Measurements from ENCODE around the gene ENTPD2.
A peak's percentile ranks its signal among the peaks of the same experiment; 100 is the strongest.

The ENTPD2 gene

DNA sequence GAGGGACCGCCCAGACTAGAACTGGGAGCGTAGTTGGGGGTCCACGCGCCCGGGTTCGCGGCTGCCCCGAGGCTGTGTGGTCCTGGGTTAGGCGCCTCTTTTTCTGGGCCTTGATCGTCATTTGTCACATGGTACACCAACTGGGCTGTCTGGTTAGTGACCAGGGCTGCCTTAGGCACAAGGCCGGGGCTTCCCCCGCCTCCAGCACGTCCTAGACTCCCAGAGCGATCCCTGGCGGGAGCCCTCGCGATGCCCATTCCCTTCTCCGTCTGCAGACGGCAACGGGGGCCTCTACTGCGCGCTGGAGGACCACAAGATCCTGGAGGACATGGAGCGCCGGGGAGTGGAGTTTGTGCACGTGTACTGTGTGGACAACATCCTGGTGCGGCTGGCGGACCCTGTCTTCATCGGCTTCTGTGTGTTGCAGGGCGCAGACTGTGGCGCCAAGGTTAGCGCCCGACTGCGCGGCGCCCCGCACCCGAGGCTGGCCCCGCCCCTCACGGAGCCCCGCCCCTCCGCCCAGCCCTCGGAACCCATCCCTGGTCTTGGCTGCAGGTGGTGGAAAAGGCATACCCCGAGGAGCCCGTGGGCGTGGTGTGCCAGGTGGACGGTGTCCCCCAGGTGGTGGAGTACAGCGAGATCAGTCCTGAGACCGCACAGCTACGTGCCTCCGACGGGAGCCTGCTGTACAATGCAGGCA lies 25.0 kb upstream of the ENTPD2 start:
- DNase-seq, result no peak

GRCh38 chr9:137077758-137078693 lies 24.2 kb upstream of the ENTPD2 start:
- DNase-seq, result no peak

GRCh38 chr9:137077010-137077747 lies 23.3 kb upstream of the ENTPD2 start, which contains the start of gene UAP1L1:
Gene UAP1L1 (plus strand): TSS chr9:137077517. CDS start chr9:137077533, 16 bp downstream.
- no peak for DNase-seq

DNA sequence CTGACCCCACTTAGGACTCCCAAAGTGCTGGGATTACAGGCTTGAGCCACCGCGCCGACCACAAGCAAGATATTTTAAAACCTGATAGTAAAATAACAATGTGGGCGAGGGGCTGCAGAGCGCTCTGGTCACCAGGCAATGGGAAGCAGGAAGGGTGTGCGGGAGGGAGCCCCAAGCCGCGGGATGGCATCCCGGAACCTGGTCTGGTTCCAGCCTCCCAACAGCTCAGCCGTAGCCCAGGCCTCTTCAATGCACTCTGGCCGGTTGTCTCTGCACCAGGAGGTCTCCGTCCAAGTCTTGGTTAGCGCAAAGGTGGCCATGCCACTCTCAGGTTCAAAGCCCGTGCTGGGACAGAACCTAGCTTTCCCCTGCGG lies 22.8 kb upstream of the ENTPD2 start:
- no peak for DNase-seq

DNA sequence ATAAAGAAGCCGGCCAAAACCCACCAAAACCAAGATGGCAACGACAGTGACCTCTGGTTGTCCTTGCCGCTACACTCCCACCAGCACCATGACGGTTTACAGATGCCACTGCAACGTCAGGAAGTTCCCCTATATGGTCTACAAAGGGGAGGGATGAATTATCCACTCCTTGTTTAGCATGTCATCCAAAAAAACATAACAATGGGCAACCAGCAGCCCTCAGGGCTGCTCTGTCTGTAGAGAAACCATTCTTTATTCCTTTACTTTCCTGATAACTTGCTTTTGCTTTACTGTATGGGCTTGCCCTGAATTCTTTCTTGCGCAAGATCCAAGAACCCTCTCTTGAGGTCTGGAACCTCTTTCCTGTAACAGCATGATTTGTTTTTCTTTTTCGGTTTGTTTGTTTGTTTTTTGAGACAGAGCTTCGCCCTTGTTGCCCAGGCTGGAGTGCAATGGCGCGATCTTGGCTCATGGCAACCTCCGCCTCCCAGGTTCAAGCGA lies 21.5 kb upstream of the ENTPD2 start:
- no peak for DNase-seq

GRCh38 chr9:137074657-137075274 lies 20.9 kb upstream of the ENTPD2 start:
- DNase-seq, result no peak

- no peak for DNase-seq
These were observed 20.1 kb upstream of the ENTPD2 start for GRCh38 chr9:137073992-137074399.

- DNase-seq, result no peak
These were observed 17.4 kb upstream of the ENTPD2 start for GRCh38 chr9:137071282-137071681.

DNA sequence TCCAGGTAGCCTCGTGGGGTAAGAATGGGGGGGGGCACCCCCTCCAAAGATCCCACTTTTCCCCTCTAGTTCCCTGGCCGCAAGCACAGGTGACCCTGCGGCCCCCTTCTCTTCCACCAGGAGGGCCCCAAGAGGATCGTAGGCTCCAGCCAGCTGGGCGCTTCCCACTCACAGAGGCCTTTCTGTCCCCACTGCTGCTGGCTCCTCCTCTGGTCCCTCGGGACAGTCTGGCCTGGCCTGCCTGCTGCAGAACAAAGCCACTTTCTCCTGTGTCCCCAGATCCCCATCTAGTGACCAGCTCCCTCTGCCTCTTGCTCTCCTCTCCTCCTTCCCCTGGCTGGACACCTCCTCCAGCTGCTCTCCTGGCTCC lies 17.0 kb upstream of the ENTPD2 start:
- no peak for DNase-seq

DNA sequence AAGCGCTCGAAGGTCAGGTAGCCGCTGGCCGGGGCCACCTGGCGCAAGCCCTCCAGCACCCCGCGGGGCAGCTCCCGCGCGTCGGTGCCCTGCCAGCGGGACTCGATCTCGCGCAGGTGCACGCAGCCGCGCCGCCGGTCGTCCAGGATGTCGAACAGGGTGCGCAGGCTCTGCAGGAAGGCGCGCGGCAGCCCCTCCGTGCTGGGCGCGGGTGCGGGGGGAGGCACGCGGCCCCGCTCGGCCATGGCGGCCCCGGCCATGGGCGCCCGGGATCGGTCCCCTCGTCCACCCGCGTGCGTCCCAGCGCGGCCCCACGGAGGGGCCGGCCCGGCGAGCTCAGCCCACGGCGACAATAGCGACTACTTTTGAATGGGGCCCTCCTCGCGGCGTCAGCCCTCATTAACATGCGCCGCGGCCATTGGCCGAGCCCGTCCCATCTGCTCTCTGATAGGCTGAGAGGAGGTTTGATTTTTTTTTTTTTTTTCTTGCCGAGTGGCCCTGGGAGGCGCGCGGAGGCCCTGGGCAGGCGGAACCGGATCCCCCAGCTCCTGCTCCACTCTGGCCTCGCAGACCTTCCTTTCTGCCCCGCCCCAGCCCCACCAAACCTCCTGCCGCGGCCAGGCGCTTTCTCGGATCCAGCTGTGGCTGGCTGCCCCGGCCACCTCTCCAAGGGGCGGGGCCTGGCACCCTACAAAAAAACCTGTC lies 16.5 kb upstream of the ENTPD2 start, which contains the start of gene SAPCD2:
Gene SAPCD2 (minus strand): TSS at position 357 of the 705 bp plus-strand sequence. CDS start 97 bp downstream, at position 260.
- peak; percentile 80 for DNase-seq

- DNase-seq, result no peak
These were observed 15.7 kb upstream of the ENTPD2 start for GRCh38 chr9:137069508-137070091.

DNA sequence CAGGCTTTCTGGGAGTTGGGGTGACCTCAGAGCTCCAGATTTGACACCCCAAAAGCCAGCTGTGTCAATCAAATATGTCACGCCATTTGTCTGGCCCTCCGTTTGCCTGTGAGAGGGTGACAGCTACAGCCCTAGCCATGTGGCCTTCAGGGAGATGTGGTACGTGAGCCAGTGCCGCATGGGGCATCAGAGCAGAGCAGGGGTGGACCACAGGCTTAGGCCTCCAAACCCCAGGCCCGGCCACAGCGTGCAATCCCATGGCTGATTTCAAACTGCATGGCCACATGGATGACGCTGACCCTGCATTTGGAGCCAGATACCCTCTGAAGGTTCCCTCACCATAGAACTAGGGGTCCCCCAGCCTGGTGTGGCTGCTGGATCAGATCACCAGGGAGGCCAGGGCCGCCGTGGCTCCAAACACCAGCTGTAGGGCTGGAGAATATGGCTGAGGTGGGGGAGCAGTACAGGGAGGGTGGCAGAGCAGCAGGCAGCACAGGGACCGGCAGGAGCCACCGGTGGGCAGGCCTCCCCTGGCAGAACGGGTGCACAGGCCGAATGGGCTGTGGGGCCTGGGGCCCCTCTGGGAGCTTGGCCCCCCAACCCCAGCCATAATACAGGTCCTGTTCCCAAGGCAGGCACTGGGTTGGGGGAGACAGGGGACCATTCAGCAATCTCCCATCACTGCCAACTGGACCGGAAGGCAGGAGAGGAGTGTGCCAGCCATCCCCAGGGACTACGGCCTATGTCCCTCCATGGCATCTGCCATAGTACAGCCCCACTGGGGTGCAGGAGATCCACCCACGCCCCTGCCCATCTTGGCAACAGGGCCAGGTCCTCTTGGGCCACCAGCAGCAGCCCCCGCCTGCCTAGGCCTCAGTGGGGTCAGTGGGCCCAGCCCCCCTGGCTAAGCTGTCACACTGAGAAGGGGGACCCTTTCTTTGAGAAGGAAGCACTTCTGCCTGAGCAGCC lies 15.0 kb upstream of the ENTPD2 start:
- DNase-seq, result no peak

DNA sequence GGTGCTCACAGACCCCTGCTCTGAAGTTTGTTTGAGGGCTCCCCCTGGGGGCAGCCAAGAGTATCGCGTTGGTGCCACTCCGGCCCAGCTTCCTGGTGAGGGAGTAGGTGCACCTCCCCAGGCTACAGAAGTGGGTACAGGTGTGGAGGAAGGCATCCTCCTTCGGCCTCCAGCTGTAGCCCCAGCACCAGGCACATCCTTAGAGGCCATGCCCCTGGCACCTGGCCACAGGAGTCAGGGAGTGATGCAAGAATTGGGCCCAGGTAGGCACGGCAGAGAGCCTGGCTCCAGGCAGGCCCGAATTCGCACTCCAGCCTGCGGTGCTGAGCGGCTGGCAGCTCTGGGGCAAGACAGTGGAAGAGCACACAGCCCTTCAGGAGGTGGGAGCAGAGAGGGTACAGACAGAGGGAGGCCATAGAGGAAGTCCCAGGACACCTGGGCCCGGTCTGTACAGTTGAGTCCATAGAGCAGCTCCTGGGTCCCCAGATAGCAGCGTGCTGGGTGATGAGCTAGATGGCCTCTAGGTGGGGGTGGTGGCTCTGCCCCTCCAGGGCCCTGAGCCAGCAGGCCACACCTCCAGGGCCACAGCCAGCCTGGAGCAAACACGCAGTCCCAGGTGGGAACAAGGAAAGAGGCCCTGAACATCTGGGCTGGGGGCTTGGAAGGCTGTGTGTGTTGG lies 14.1 kb upstream of the ENTPD2 start:
- DNase-seq, result peak; percentile 29

DNA sequence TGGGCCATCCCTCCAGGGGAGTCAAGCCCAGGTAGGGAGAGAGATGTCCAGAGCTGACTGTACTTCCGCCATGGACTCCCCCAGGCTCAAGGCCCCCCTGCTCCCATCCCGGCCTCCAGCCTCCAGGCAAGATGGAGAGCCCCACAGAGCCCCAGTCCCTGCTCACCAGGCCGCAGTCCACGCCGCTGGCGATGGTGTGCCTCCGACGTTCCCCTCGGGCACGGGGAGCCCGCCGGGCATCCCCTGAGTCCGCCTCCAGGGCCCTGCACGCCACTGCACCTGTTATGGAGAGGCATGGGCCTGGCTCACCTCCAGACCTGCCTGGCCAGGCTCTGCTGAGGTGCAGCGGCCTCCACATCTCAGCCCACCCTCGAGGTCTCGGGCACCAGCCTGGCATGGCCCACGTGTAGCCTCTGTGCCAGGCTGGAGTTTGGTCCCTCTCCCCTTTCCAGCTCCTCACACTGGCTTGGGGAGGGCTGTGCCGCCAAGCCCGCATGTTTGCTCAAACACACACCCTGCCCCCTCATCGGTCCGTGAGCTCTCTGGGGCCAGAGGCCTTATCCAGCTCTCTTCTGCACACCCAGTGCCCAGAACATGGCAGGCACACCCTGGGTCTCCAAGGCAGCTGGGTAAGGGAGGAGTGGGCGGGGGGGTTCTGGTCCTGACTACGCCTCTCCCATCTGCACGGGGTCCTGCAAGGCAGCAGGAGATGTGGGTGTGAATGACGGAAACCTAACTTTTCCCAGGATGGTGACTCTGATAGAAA lies 12.4 kb upstream of the ENTPD2 start:
- no peak for DNase-seq

DNA sequence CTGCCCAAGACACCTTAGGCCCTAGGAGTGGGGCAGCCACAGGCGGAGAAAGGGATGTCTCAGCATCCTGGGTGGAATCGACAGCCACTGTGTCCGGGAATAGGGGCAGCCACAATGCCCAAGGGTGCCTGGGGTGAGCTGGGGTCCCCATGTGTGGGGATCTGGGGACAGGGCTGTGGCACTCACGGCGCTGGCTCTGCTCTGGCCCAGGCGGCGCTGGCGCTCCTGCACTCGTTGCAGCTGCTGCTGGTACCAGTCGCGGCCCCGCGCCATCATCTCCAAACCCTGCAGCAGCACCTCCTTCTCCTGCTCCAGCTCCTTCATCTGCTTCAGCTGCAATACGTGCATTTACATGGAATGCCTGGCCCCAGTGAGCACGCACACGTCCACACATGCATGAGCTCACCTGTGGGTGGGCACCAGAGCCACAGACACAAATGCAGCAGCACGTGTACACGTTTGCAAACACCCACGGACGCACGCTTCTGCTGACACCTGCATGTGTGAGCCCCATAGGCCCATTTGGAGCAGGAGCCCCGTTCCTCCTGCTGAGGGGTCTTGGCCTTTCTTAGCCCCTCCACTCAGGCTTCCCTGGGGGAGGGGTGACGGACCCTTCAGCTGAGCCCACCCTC lies 11.6 kb upstream of the ENTPD2 start:
- DNase-seq, result no peak

- DNase-seq, result no peak
These were observed 11.0 kb upstream of the ENTPD2 start for GRCh38 chr9:137064880-137065164.

- no peak for DNase-seq
These were observed 10.4 kb upstream of the ENTPD2 start for GRCh38 chr9:137064027-137064879.

All from DMS 273 treated with DMSO at 0.1 percent for 48 hours (cell line).